PFSK-1 (cell line): ENCODE results near the gene STEAP1B.

Experiments
- FOXP2 ChIP-seq: optimal IDR thresholded peaks from 2 replicates; pipeline ENCODE3; 2011; ENCODE audit warnings: borderline replicate concordance, control low read depth, inconsistent platforms; ENCODE audit not compliant: insufficient read depth; ENCODE audit errors: extremely low read length, extremely low read depth
- POLR2AphosphoS5 ChIP-seq: IDR thresholded peaks from 2 replicates; pipeline ENCODE4 v1.6.1; 2012; ENCODE audit warnings: low read depth, mild to moderate bottlenecking, control low read depth, low read length, moderate library complexity
- REST ChIP-seq, 2 experiments: IDR thresholded peaks; 2 replicates each; pipeline versions ENCODE4 v1.6.1 to v1.8.0; 2011 to 2012; ENCODE audit warnings: low read depth in 2 of 2, low read length in 2 of 2, control low read depth in 1 of 2, inconsistent platforms in 1 of 2, mild to moderate bottlenecking in 1 of 2, moderate library complexity in 1 of 2; ENCODE audit not compliant: insufficient read depth in 1 of 2
- SIN3A ChIP-seq: IDR thresholded peaks from 2 replicates; pipeline ENCODE4 v1.6.1; 2012; ENCODE audit warnings: mild to moderate bottlenecking, low read length, moderate library complexity, borderline replicate concordance; ENCODE audit not compliant: insufficient read depth
- TAF1 ChIP-seq: IDR thresholded peaks from 2 replicates; pipeline ENCODE4 v1.6.1; 2012; ENCODE audit warnings: low read length, control low read depth, borderline replicate concordance; ENCODE audit not compliant: insufficient read depth

- TF ChIP-seq REST (IDR thresholded peaks at IDR 0.05; ENCODE audit: insufficient read depth in 1 of 2, low read depth in 2 of 2, low read length in 2 of 2) (no peak), POLR2AphosphoS5 (no peak), SIN3A (no peak), TAF1 (no peak), FOXP2 (no peak)
Observed at GRCh38 chr7:22452960-22453558, 46.9 kb downstream of the STEAP1B start.
